H1 (cell line): ENCODE measurements around the gene EMID1. TPM values are rescaled to one million over a fixed set of nuclear protein-coding genes. Genes with fewer than 3 reads are reported as not detected.

ENCODE experiments used
- CTCF ChIA-PET: fragments of 300-600 bp; sonication (Branson Sonifier 250); formaldehyde crosslinking; loops from one replicate; lab custom pipeline; 2021; ENCODE audit not compliant: partially characterized antibody; lab: Charles Lee
- POLR2A ChIA-PET: fragments of 300-600 bp; sonication (Branson Sonifier 250); formaldehyde crosslinking; loops from one replicate; lab custom pipeline; 2021; ENCODE audit warnings: inconsistent platforms; ENCODE audit not compliant: partially characterized antibody; lab: Charles Lee
- DNase-seq, 2 experiments: peaks; one replicate each; pipeline versions ENCODE4 v3.0.0 to v3.0.0-alpha.2; 2010 to 2022; ENCODE audit warnings: low spot score in 2 of 2, low read depth in 1 of 2, mixed read lengths in 1 of 2
- FAIRE-seq: peaks from 2 replicates; lab custom pipeline; 2011; peaks lifted over from hg19 to GRCh38; lab: Jason Lieb, UNC
- H2AFZ ChIP-seq: 2 replicates; pipeline ENCODE4 v1.8.1; 2012; ENCODE audit warnings: low read length, inconsistent platforms
- H2AK5ac ChIP-seq: 2 replicates; pipeline ENCODE4 v1.6.1; 2013; ENCODE audit warnings: low read depth, low read length
- H2BK120ac ChIP-seq: replicated peaks from 2 replicates; pipeline ENCODE3; 2013; ENCODE audit warnings: low read depth, low read length, inconsistent platforms
- H2BK12ac ChIP-seq: 2 replicates; pipeline ENCODE4 v1.6.1; 2013; ENCODE audit warnings: low read depth, low read length
- H2BK15ac ChIP-seq: 2 replicates; pipeline ENCODE4 v1.6.1; 2013; ENCODE audit warnings: low read length
- H2BK20ac ChIP-seq: 2 replicates; pipeline ENCODE4 v1.6.1; 2013; ENCODE audit warnings: low read length
- H2BK5ac ChIP-seq: 2 replicates; pipeline ENCODE4 v1.6.1; 2013; ENCODE audit warnings: low read depth, low read length
- H3K14ac ChIP-seq: 2 replicates; pipeline ENCODE4 v1.6.1; 2013; ENCODE audit warnings: inconsistent platforms; ENCODE audit not compliant: insufficient read length
- H3K18ac ChIP-seq: 2 replicates; pipeline ENCODE4 v1.6.1; 2013; ENCODE audit warnings: low read length; ENCODE audit errors: extremely low read depth
- H3K23ac ChIP-seq: 2 replicates; pipeline ENCODE4 v1.6.1; 2013; ENCODE audit warnings: inconsistent platforms; ENCODE audit not compliant: insufficient read length
- H3K23me2 ChIP-seq: 2 replicates; pipeline ENCODE4 v1.6.1; 2013; ENCODE audit warnings: low read depth, low read length
- H3K27ac ChIP-seq: 2 replicates; pipeline ENCODE4 v1.6.1; 2011; ENCODE audit warnings: low read depth, low read length, inconsistent platforms
- H3K27me3 ChIP-seq, 4 experiments: replicated peaks in 1 of 4; 1 replicate in 1 of 4; 2 replicates in 3 of 4; pipeline versions ENCODE4 v1.6.1 to v1.8.1; 2011 to 2013; ENCODE audit warnings: low read length in 3 of 4, mild to moderate bottlenecking in 3 of 4, inconsistent platforms in 2 of 4, mixed read lengths in 2 of 4, moderate library complexity in 1 of 4; ENCODE audit not compliant: control insufficient read depth in 3 of 4, insufficient read depth in 3 of 4; ENCODE audit errors: extremely low read depth in 1 of 4
- H3K36me3 ChIP-seq, 4 experiments: 2 replicates each; pipeline versions ENCODE4 v1.6.1 to v1.8.1; 2011 to 2013; ENCODE audit warnings: mild to moderate bottlenecking in 4 of 4, low read length in 3 of 4, moderate library complexity in 2 of 4, control low read depth in 1 of 4, inconsistent platforms in 1 of 4; ENCODE audit not compliant: insufficient read depth in 4 of 4, control insufficient read depth in 2 of 4
- H3K4ac ChIP-seq: replicated peaks from 2 replicates; pipeline ENCODE3; 2013; ENCODE audit warnings: low read length, low read depth, mixed read lengths, inconsistent platforms; ENCODE audit not compliant: insufficient read length
- H3K4me1 ChIP-seq, 4 experiments: replicated peaks in 1 of 4; 1 replicate in 1 of 4; 2 replicates in 3 of 4; pipeline versions ENCODE4 v1.6.1 to v1.8.1; 2011 to 2013; ENCODE audit warnings: low read length in 3 of 4, inconsistent platforms in 2 of 4, mixed read lengths in 1 of 4; ENCODE audit not compliant: insufficient read depth in 4 of 4, control insufficient read depth in 3 of 4
- H3K4me2 ChIP-seq, 2 experiments: 2 replicates each; pipeline versions ENCODE4 v1.6.1 to v1.8.1; 2011 to 2013; ENCODE audit warnings: low read depth in 2 of 2, low read length in 2 of 2, control low read depth in 1 of 2, inconsistent platforms in 1 of 2, mild to moderate bottlenecking in 1 of 2; ENCODE audit not compliant: insufficient read depth in 1 of 2
- H3K4me3 ChIP-seq, 4 experiments: fragments of 200-600, 300-600 bp in 1 of 4; sonication (generic), shearing (Covaris generic), sonication (Bioruptor Twin) in 1 of 4; 2 replicates each; pipeline versions ENCODE4 v1.5.1 to v1.8.1; 2011 to 2016; ENCODE audit warnings: low read length in 4 of 4, low read depth in 3 of 4, control low read depth in 2 of 4, inconsistent platforms in 2 of 4, mild to moderate bottlenecking in 2 of 4, mixed read lengths in 1 of 4, moderate library complexity in 1 of 4; ENCODE audit not compliant: insufficient read depth in 2 of 4; ENCODE audit errors: extremely low read depth in 1 of 4
- H3K56ac ChIP-seq: replicated peaks from 2 replicates; pipeline ENCODE3; 2013; ENCODE audit warnings: low read depth, mild to moderate bottlenecking, mixed read lengths, low read length, inconsistent platforms; ENCODE audit not compliant: insufficient read length
- H3K79me1 ChIP-seq: 2 replicates; pipeline ENCODE4 v1.6.1; 2013; ENCODE audit warnings: low read depth, low read length, control low read depth
- H3K79me2 ChIP-seq, 2 experiments: 2 replicates each; pipeline versions ENCODE4 v1.6.1 to v1.8.1; 2012 to 2013; ENCODE audit warnings: low read length in 2 of 2, mild to moderate bottlenecking in 2 of 2, inconsistent platforms in 1 of 2; ENCODE audit not compliant: insufficient read depth in 2 of 2, control insufficient read depth in 1 of 2
- H3K9ac ChIP-seq, 4 experiments: replicated peaks in 1 of 4; 1 replicate in 1 of 4; 2 replicates in 3 of 4; pipeline versions ENCODE4 v1.6.1 to v1.8.1; 2011 to 2013; ENCODE audit warnings: low read depth in 3 of 4, low read length in 3 of 4, control low read depth in 2 of 4, mild to moderate bottlenecking in 2 of 4, moderate library complexity in 2 of 4, inconsistent platforms in 1 of 4; ENCODE audit errors: extremely low read depth in 1 of 4
- H3K9me3 ChIP-seq, 2 experiments: 2 replicates each; pipeline versions ENCODE4 v1.6.1 to v1.8.1; 2012 to 2013; ENCODE audit warnings: mild to moderate bottlenecking in 2 of 2, moderate library complexity in 2 of 2, control low read depth in 1 of 2, inconsistent platforms in 1 of 2, low read depth in 1 of 2, low read length in 1 of 2, mixed read lengths in 1 of 2; ENCODE audit not compliant: insufficient read depth in 2 of 2
- H4K20me1 ChIP-seq, 2 experiments: replicated peaks in 1 of 2; 2 replicates each; pipeline versions ENCODE3 to v1.8.1; 2011 to 2013; ENCODE audit warnings: inconsistent platforms in 2 of 2, low read length in 2 of 2, mild to moderate bottlenecking in 1 of 2; ENCODE audit not compliant: insufficient read depth in 2 of 2, control insufficient read depth in 1 of 2
- H4K5ac ChIP-seq: 2 replicates; pipeline ENCODE4 v1.6.1; 2013; ENCODE audit warnings: low read length, low read depth, mixed read lengths, inconsistent platforms; ENCODE audit not compliant: insufficient read length
- H4K8ac ChIP-seq: 2 replicates; pipeline ENCODE4 v1.8.0; 2013; ENCODE audit warnings: mild to moderate bottlenecking, moderate library complexity, low read length, inconsistent platforms; ENCODE audit not compliant: insufficient read depth; ENCODE audit errors: extremely low read depth
- H4K91ac ChIP-seq: replicated peaks from 2 replicates; pipeline ENCODE3; 2013; ENCODE audit warnings: low read length, mixed read lengths, inconsistent platforms; ENCODE audit not compliant: insufficient read length
- MAFK ChIP-seq: IDR thresholded peaks from 2 replicates; pipeline ENCODE4 v1.6.1; 2012; ENCODE audit warnings: low read depth, mild to moderate bottlenecking, improper control_type of control experiment, low read length
- POLR2A ChIP-seq, 2 experiments: IDR thresholded peaks; 1 replicate in 1 of 2; 2 replicates in 1 of 2; pipeline ENCODE4 v1.6.1; 2011; ENCODE audit warnings: low read depth in 2 of 2, low read length in 2 of 2, mild to moderate bottlenecking in 2 of 2; ENCODE audit errors: control extremely low read depth in 1 of 2
- RAD21 ChIP-seq, 2 experiments: IDR thresholded peaks in 1 of 2; conservative IDR thresholded peaks in 1 of 2; 2 replicates each; pipeline ENCODE4 v1.6.1; 2011; ENCODE audit warnings: low read depth in 2 of 2, low read length in 2 of 2, improper control_type of control experiment in 1 of 2, inconsistent platforms in 1 of 2, mild to moderate bottlenecking in 1 of 2, moderate library complexity in 1 of 2
- TAF7 ChIP-seq: optimal IDR thresholded peaks from 2 replicates; pipeline ENCODE3; 2011; ENCODE audit warnings: low read depth, mild to moderate bottlenecking, inconsistent platforms, low read length, moderate library complexity, borderline replicate concordance
- WGBS, 2 experiments: shearing (Covaris generic) in 1 of 2; methylation state at CpG; one replicate each; pipeline versions ENCODE4 v1.1.6 to v1.1.7; 2013 to 2015; ENCODE audit warnings: low lambda C conversion rate in 2 of 2, mixed read lengths in 2 of 2, inconsistent platforms in 1 of 2, low coverage in 1 of 2, missing lambda C conversion rate in 1 of 2; ENCODE audit not compliant: insufficient replicate concordance in 2 of 2, insufficient coverage in 1 of 2, insufficient read length in 1 of 2; ENCODE audit errors: extremely low coverage in 1 of 2, missing lambda C conversion rate in 1 of 2; 5-methylcytosine and 5-hydroxymethylcytosine counted together
- polyA plus RNA-seq, 7 experiments: library from polyadenylated mRNA; depleted of rRNA in 3 of 7; stranded (reverse) in 5 of 7; unstranded in 2 of 7; fragments of >200 nt in 5 of 7; fragments of 200-250 nt in 2 of 7; gene quantifications; 1 replicate in 5 of 7; 2 replicates in 1 of 7; 4 replicates in 1 of 7; pipeline versions ENCODE4 v1.2.1 to v1.2.3, GENCODE V29; 2011 to 2013; ENCODE audit warnings: missing spikeins in 2 of 7, mixed read lengths in 2 of 7
- total RNA-seq: library from RNA; stranded (reverse); fragmentation: NEBNext Ultra II Directional; extraction: Animal tissue kit (Norgen Biotek cat#: 25700); gene quantifications from 2 replicates; pipeline ENCODE4 v1.2.1, GENCODE V29; 2021

EMID1 gene
- total and polyA plus RNA-seq, 2 of the 8 experiments (the other 6 are each of a cell fraction or from before 2014, with no cell fraction given) = 3.9 to 7.4 TPM

DNA sequence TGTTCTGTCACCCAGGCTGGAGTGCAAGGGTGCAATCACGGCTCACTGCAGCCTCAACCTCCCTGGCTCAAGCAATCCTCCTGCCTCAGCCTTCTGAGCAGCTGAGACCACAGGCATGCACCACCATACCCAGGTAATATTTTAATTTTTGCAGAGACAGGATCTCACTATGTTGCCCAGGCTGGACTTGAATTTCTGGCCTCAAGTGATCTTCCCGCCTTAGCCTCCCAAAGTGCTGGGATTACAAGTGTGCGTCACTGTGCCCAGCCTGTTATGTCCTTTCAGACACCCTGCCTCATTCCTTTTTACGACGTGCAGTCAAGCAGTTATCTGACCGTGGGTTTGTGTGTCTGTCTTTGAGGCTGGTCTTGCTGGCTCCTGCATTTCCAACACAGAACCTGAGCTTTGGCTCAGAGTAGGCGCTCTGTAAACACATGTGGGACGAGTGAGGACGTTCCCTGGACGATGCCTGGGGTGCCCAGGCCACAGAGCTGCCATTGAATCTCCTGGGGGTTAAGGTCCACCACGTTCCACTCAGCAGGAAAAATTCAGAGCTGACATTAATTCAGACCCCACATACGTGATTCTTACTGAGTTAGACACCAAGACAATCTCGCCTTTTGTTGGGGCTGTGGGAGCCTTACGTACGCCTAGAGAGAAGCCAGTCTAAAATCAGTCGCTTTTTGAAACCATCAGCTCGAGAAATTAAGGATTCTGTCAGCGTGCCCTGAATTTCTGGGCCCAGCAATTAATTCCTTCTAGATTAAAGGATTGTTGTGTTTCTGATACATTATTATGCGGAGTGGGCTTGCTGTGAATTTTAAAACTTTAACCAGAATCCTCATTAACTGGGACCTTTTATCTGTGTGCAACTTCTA, 21.5 kb upstream of the EMID1 start:
- Histone ChIP-seq H3K4me2 (no peak overlapping the region), H3K18ac (no peak overlapping the region), H2BK20ac (no peak overlapping the region), H3K56ac (no peak overlapping the region), H3K4me3 (no peak overlapping the region), H3K14ac (no peak overlapping the region), H3K27me3 (no peaks in the 10 kb centered on the region), H4K91ac (no peak overlapping the region), H3K9me3 (no peaks in the 10 kb centered on the region), H3K79me2 (no peaks in the 10 kb centered on the region), H4K5ac (no peak overlapping the region), H2AFZ (no peak overlapping the region), H3K36me3 (no peaks in the 10 kb centered on the region; a peak in 1 of 8 replicates), H3K4ac (no peak overlapping the region), H2BK120ac (no peak overlapping the region), H3K79me1 (no peaks in the 10 kb centered on the region), H3K4me1 (peaks cover 0 to 5% (median 0%) of the 10 kb centered on the region in 4 experiments; a peak in 2 of 7 replicates), H3K27ac (no peak overlapping the region), H4K20me1 (no peaks in the 10 kb centered on the region), H2BK15ac (peak overlapping the region; percentile 31; the same call in 1 of the 2 replicates), H3K23ac (no peak overlapping the region), H2BK5ac (no peak overlapping the region), H4K8ac (no peak overlapping the region), H2AK5ac (no peak overlapping the region), H3K23me2 (no peaks in the 10 kb centered on the region), H2BK12ac (no peak overlapping the region), H3K9ac (no peak overlapping the region; a peak in 1 of 7 replicates)
- no peak for FAIRE-seq
- DNase-seq = no peak
- 89% methylated on average over 19 of the region's 19 CpGs; no CpG with 5 or more reads in 1 of the 2 experiments for WGBS, 2 experiments
- TF ChIP-seq TAF7 (no peak), POLR2A (IDR thresholded peaks at IDR 0.05; ENCODE audit: control extremely low read depth in 1 of 2, low read depth in 2 of 2, low read length in 2 of 2) (no peak), MAFK (no peak), RAD21 (IDR thresholded peaks at IDR 0.05 in 1 of 2, conservative IDR thresholded peaks at IDR 0.05 in 1 of 2; ENCODE audit: low read depth in 2 of 2, low read length in 2 of 2) (no peak)
- CTCF ChIA-PET = interaction anchor here (0.8 to 3.5 kb wide), 9 partner anchors 7 to 443 kb away, joined by 3 to 13 read pairs (median 6); partner anchors contain the start of genes CHEK2 and HSCB
- POLR2A ChIA-PET = interaction anchor here (1.1 to 1.3 kb wide), 3 partner anchors 15 to 26 kb away, joined by 3 read pairs; no protein-coding TSS in a partner anchor
